Effector memory CD8-positive, alpha-beta T cell (primary cell): ENCODE measurements around the gene VTI1A.

ENCODE experiments used
- ATAC-seq: fragments of 150-1000 bp; cut with Tn5 transposase; replicated peaks from 2 replicates; pipeline ENCODE4 v1.10.0; 2021; ENCODE audit warnings: mild to moderate bottlenecking, moderate library complexity
- DNase-seq, 3 experiments: peaks; one replicate each; pipeline ENCODE4 v3.0.0; 2021
- H3K27ac Mint-ChIP-seq, 2 donors: one replicate each; pipeline ENCODE4 v1.8.0; 2022; ENCODE audit warnings: mild to moderate bottlenecking in 2 of 2, mixed read lengths in 2 of 2, moderate library complexity in 2 of 2
- H3K27me3 Mint-ChIP-seq, 2 donors: one replicate each; pipeline ENCODE4 v1.8.0; 2022; ENCODE audit warnings: mixed read lengths in 2 of 2
- H3K36me3 Mint-ChIP-seq: one replicate; pipeline ENCODE4 v1.8.0; 2022; ENCODE audit warnings: mild to moderate bottlenecking, moderate library complexity, mixed read lengths; ENCODE audit not compliant: insufficient read depth
- H3K4me1 Mint-ChIP-seq, 2 donors: one replicate each; pipeline ENCODE4 v1.8.0; 2022; ENCODE audit warnings: low read depth in 2 of 2, mixed read lengths in 2 of 2
- H3K4me3 Mint-ChIP-seq, 2 donors: one replicate each; pipeline ENCODE4 v1.8.0; 2022; ENCODE audit warnings: mild to moderate bottlenecking in 2 of 2, mixed read lengths in 2 of 2, moderate library complexity in 2 of 2
- H3K9me3 Mint-ChIP-seq, 2 donors: one replicate each; pipeline ENCODE4 v1.8.0; 2022; ENCODE audit warnings: mixed read lengths in 2 of 2

Gene VTI1A

GRCh38 chr10:112759496-112759895 lies 312.5 kb downstream of the VTI1A start:
- H3K4me3 Mint-ChIP-seq: no peak overlapping the region
- no peak overlapping the region for H3K27ac Mint-ChIP-seq
- H3K4me1 Mint-ChIP-seq: no peaks in the 10 kb centered on the region
- peaks cover 3% of the 10 kb centered on the region for H3K36me3 Mint-ChIP-seq
- H3K9me3 Mint-ChIP-seq: no peaks in the 10 kb centered on the region
- no peak for DNase-seq
- H3K27me3 Mint-ChIP-seq: no peaks in the 10 kb centered on the region
- ATAC-seq: no peak

GRCh38 chr10:112761256-112761655 lies 314.2 kb downstream of the VTI1A start:
- DNase-seq (no peak), ATAC-seq (no peak)
- Mint-ChIP-seq H3K9me3 (no peaks in the 10 kb centered on the region), H3K4me3 (no peak overlapping the region), H3K4me1 (no peaks in the 10 kb centered on the region), H3K27me3 (no peaks in the 10 kb centered on the region), H3K27ac (no peak overlapping the region), H3K36me3 (peaks cover 3% of the 10 kb centered on the region)

- Mint-ChIP-seq H3K4me3 (no peak overlapping the region), H3K36me3 (no peaks in the 10 kb centered on the region), H3K4me1 (no peaks in the 10 kb centered on the region), H3K27ac (no peak overlapping the region), H3K27me3 (no peaks in the 10 kb centered on the region), H3K9me3 (no peaks in the 10 kb centered on the region)
- no peak for ATAC-seq
- DNase-seq: no peak
Observed at GRCh38 chr10:112763916-112764520, 317.0 kb downstream of the VTI1A start.

GRCh38 chr10:112765717-112766235 lies 318.8 kb downstream of the VTI1A start:
- no peaks in the 10 kb centered on the region for H3K4me1 Mint-ChIP-seq
- H3K4me3 Mint-ChIP-seq: no peak overlapping the region
- no peaks in the 10 kb centered on the region for H3K27me3 Mint-ChIP-seq
- no peak overlapping the region for H3K27ac Mint-ChIP-seq
- ATAC-seq: no peak
- H3K36me3 Mint-ChIP-seq: no peaks in the 10 kb centered on the region
- DNase-seq: no peak
- no peaks in the 10 kb centered on the region for H3K9me3 Mint-ChIP-seq

GRCh38 chr10:112766636-112767035 lies 319.6 kb downstream of the VTI1A start:
- Mint-ChIP-seq H3K4me1 (no peaks in the 10 kb centered on the region), H3K27ac (no peak overlapping the region), H3K36me3 (no peaks in the 10 kb centered on the region), H3K9me3 (peaks cover 0 to 2% of the 10 kb centered on the region in 2 donors), H3K27me3 (no peaks in the 10 kb centered on the region), H3K4me3 (no peak overlapping the region)
- ATAC-seq: no peak
- DNase-seq: no peak

- no peak for ATAC-seq
- Mint-ChIP-seq H3K4me1 (no peaks in the 10 kb centered on the region), H3K27me3 (no peaks in the 10 kb centered on the region), H3K4me3 (no peak overlapping the region), H3K27ac (no peak overlapping the region), H3K9me3 (peaks cover 0 to 2% of the 10 kb centered on the region in 2 donors), H3K36me3 (no peaks in the 10 kb centered on the region)
- no peak for DNase-seq
Observed at GRCh38 chr10:112767156-112767555, 320.1 kb downstream of the VTI1A start.

- H3K9me3 Mint-ChIP-seq: peaks cover 0 to 2% of the 10 kb centered on the region in 2 donors
- H3K27ac Mint-ChIP-seq: no peak overlapping the region
- H3K36me3 Mint-ChIP-seq: no peaks in the 10 kb centered on the region
- DNase-seq (no peak), ATAC-seq (no peak)
- no peaks in the 10 kb centered on the region for H3K27me3 Mint-ChIP-seq
- H3K4me1 Mint-ChIP-seq: no peaks in the 10 kb centered on the region
- H3K4me3 Mint-ChIP-seq: no peak overlapping the region
Observed at GRCh38 chr10:112768121-112768520, 321.1 kb downstream of the VTI1A start.

GRCh38 chr10:112769081-112769480 lies 322.1 kb downstream of the VTI1A start:
- no peak overlapping the region for H3K27ac Mint-ChIP-seq
- no peak overlapping the region for H3K4me3 Mint-ChIP-seq
- H3K4me1 Mint-ChIP-seq: no peaks in the 10 kb centered on the region
- no peaks in the 10 kb centered on the region for H3K36me3 Mint-ChIP-seq
- ATAC-seq (no peak), DNase-seq (no peak)
- peaks cover 0 to 2% of the 10 kb centered on the region in 2 donors for H3K9me3 Mint-ChIP-seq
- no peaks in the 10 kb centered on the region for H3K27me3 Mint-ChIP-seq

- no peak overlapping the region for H3K4me3 Mint-ChIP-seq
Observed at GRCh38 chr10:112769611-112770370, 322.8 kb downstream of the VTI1A start.

GRCh38 chr10:112771733-112772132 lies 324.7 kb downstream of the VTI1A start:
- H3K9me3 Mint-ChIP-seq: peaks cover 0 to 2% of the 10 kb centered on the region in 2 donors
- DNase-seq (no peak), ATAC-seq (no peak)
- no peaks in the 10 kb centered on the region for H3K27me3 Mint-ChIP-seq
- no peaks in the 10 kb centered on the region for H3K36me3 Mint-ChIP-seq
- H3K27ac Mint-ChIP-seq: no peak overlapping the region
- H3K4me1 Mint-ChIP-seq: no peaks in the 10 kb centered on the region
- no peak overlapping the region for H3K4me3 Mint-ChIP-seq

More at GRCh38 chr10:112769611-112770370, 322.8 kb downstream of the VTI1A start:
- H3K9me3 Mint-ChIP-seq: peaks cover 0 to 2% of the 10 kb centered on the region in 2 donors
- ATAC-seq: no peak
- no peaks in the 10 kb centered on the region for H3K36me3 Mint-ChIP-seq
- no peak overlapping the region for H3K27ac Mint-ChIP-seq
- no peaks in the 10 kb centered on the region for H3K4me1 Mint-ChIP-seq
- no peak for DNase-seq
- no peaks in the 10 kb centered on the region for H3K27me3 Mint-ChIP-seq

GRCh38 chr10:112773783-112774182 lies 326.8 kb downstream of the VTI1A start:
- Mint-ChIP-seq H3K36me3 (no peaks in the 10 kb centered on the region), H3K27me3 (no peaks in the 10 kb centered on the region), H3K4me3 (no peak overlapping the region), H3K27ac (no peak overlapping the region), H3K9me3 (peaks cover 0 to 2% of the 10 kb centered on the region in 2 donors), H3K4me1 (no peaks in the 10 kb centered on the region)
- DNase-seq: no peak
- no peak for ATAC-seq

GRCh38 chr10:112774210-112774609 lies 327.2 kb downstream of the VTI1A start:
- H3K27me3 Mint-ChIP-seq: no peaks in the 10 kb centered on the region
- DNase-seq: no peak
- no peak overlapping the region for H3K4me3 Mint-ChIP-seq
- no peaks in the 10 kb centered on the region for H3K36me3 Mint-ChIP-seq
- no peak for ATAC-seq
- H3K4me1 Mint-ChIP-seq: no peaks in the 10 kb centered on the region
- peaks cover 0 to 2% of the 10 kb centered on the region in 2 donors for H3K9me3 Mint-ChIP-seq
- no peak overlapping the region for H3K27ac Mint-ChIP-seq

GRCh38 chr10:112774798-112775197 lies 327.8 kb downstream of the VTI1A start:
- Mint-ChIP-seq H3K4me3 (no peak overlapping the region), H3K27me3 (no peaks in the 10 kb centered on the region), H3K27ac (no peak overlapping the region), H3K4me1 (no peaks in the 10 kb centered on the region), H3K9me3 (peaks cover 0 to 2% of the 10 kb centered on the region in 2 donors), H3K36me3 (no peaks in the 10 kb centered on the region)
- DNase-seq: no peak
- no peak for ATAC-seq

GRCh38 chr10:112775381-112775780 lies 328.4 kb downstream of the VTI1A start:
- no peak for DNase-seq
- H3K4me3 Mint-ChIP-seq: no peak overlapping the region
- H3K9me3 Mint-ChIP-seq: peaks cover 0 to 2% of the 10 kb centered on the region in 2 donors
- H3K4me1 Mint-ChIP-seq: no peaks in the 10 kb centered on the region
- H3K36me3 Mint-ChIP-seq: no peaks in the 10 kb centered on the region
- ATAC-seq: no peak
- no peak overlapping the region for H3K27ac Mint-ChIP-seq
- no peaks in the 10 kb centered on the region for H3K27me3 Mint-ChIP-seq
